MCF 10A (cell line): ENCODE results near the gene NCF2. TPM values are rescaled to one million over a fixed set of nuclear protein-coding genes. Genes with fewer than 3 reads are reported as not detected.
A peak's percentile ranks its signal among the peaks of the same experiment; 100 is the strongest.

Source experiments
- BruUV-seq: library from RNA; stranded (reverse); fragments of 400-500 nt; replicated peaks from 2 replicates; lab custom pipeline; 2021; lab: Mats Ljungman, UMichigan
- CTCF ChIA-PET: fragments of 300-600 bp; sonication (Branson Sonifier 250); formaldehyde crosslinking; extraction: SDS; loops from one replicate; lab custom pipeline; 2021; ENCODE audit warnings: antibody characterized with exemption, inconsistent platforms; lab: Yijun Ruan, JAX
- POLR2A ChIA-PET: fragments of 300-600, 350-650 bp; sonication (Branson Sonifier 250); formaldehyde crosslinking; extraction: SDS; loops from one replicate; lab custom pipeline; 2020; ENCODE audit warnings: antibody characterized with exemption, inconsistent platforms; lab: Yijun Ruan, JAX
- DNase-seq: peaks from one replicate; pipeline ENCODE4 v3.0.0-alpha.2; 2018; ENCODE audit not compliant: unreplicated experiment
- H3K27ac Mint-ChIP-seq: one replicate; pipeline ENCODE4 v1.8.0; 2022; ENCODE audit warnings: mild to moderate bottlenecking, low read depth, mixed read lengths; ENCODE audit not compliant: unreplicated experiment
- H3K27me3 Mint-ChIP-seq: one replicate; pipeline ENCODE4 v1.8.0; 2022; ENCODE audit warnings: mixed read lengths; ENCODE audit not compliant: insufficient read depth, unreplicated experiment
- H3K36me3 Mint-ChIP-seq: one replicate; pipeline ENCODE4 v1.8.0; 2022; ENCODE audit warnings: mild to moderate bottlenecking, moderate library complexity, mixed read lengths; ENCODE audit not compliant: insufficient read depth, unreplicated experiment
- H3K4me1 Mint-ChIP-seq: one replicate; pipeline ENCODE4 v1.8.0; 2022; ENCODE audit warnings: mixed read lengths; ENCODE audit not compliant: insufficient read depth, unreplicated experiment
- H3K4me3 Mint-ChIP-seq: one replicate; pipeline ENCODE4 v1.8.0; 2022; ENCODE audit warnings: mild to moderate bottlenecking, moderate library complexity, mixed read lengths; ENCODE audit not compliant: unreplicated experiment
- H3K9me3 Mint-ChIP-seq: one replicate; pipeline ENCODE4 v1.8.0; 2022; ENCODE audit warnings: mixed read lengths; ENCODE audit not compliant: unreplicated experiment
- intact Hi-C: fragments of 100-400 bp; cut with micrococcal nuclease; formaldehyde crosslinking; loops from 2 replicates; pipeline ENCODE4 v1.14.1; 2022
- total RNA-seq: library from RNA; stranded (reverse); gene quantifications from 2 replicates; pipeline ENCODE4 v1.2.3, GENCODE V29; 2022
- TF ChIP-seq, protein P1 (sequence below): fragments of 200-600 bp; IDR thresholded peaks from one replicate; pipeline ENCODE4 v1.8.0; 2022; ENCODE audit warnings: antibody characterized with exemption, mild to moderate bottlenecking; ENCODE audit not compliant: unreplicated experiment

Gene NCF2
- total RNA-seq, 1 experiment from 2014 or later, result 4.9 TPM

DNA sequence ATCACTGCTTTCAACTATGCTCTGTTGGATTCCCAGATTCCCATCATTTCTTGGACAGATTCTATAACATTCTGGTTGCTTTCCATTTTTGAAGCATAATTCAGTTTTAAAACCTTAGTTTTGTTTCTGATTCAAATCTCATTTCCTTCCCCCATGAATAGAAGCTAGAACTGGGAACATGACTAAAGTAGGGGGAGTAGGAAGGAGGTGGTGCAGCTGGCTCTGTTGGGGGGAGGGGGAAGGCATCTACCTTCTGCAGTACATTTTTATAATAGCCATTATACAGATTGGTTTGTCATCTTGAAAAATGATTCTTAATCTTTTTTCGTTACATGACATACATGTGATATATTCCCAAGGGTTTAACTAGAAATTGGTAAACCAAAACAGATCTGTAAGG lies 69.9 kb downstream of the NCF2 start:
- peaks cover 27% of the 10 kb centered on the region for H3K4me1 Mint-ChIP-seq

DNA sequence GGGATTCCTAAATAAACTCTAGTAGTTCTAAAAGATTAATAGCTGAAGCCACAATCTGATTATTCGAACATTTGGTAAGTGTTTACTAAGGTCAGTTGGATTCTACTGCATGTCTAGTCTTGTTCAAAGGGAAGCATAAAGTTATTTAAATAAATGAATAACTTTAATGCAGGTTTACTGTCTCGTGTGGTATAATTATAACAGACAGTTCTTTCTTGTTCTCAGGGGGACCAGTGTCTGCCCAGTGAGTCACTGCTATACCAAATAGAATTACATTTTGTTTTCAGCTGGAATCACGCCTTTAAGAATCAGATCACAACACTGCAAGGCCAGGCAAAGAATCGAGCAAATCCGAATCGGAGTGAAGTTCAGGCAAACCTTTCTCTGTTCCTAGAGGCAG lies 72.9 kb downstream of the NCF2 start:
- CTCF ChIA-PET, result interaction anchor here (0.7 to 1.5 kb wide), 5 partner anchors 12 to 555 kb away, joined by 3 to 5 read pairs (median 3); no protein-coding TSS in a partner anchor
- BruUV-seq, result no TSS peak
- DNase-seq, result no peak

More for the DNA sequence above, 69.9 kb downstream of the NCF2 start:
- Mint-ChIP-seq H3K27ac (peak overlapping the region; percentile 17), H3K36me3 (peaks cover 56% of the 10 kb centered on the region), H3K9me3 (no peaks in the 10 kb centered on the region), H3K27me3 (no peaks in the 10 kb centered on the region), H3K4me3 (no peak overlapping the region)
- no TSS peak for BruUV-seq
- DNase-seq, result no peak
- TF ChIP-seq, protein P1, sequence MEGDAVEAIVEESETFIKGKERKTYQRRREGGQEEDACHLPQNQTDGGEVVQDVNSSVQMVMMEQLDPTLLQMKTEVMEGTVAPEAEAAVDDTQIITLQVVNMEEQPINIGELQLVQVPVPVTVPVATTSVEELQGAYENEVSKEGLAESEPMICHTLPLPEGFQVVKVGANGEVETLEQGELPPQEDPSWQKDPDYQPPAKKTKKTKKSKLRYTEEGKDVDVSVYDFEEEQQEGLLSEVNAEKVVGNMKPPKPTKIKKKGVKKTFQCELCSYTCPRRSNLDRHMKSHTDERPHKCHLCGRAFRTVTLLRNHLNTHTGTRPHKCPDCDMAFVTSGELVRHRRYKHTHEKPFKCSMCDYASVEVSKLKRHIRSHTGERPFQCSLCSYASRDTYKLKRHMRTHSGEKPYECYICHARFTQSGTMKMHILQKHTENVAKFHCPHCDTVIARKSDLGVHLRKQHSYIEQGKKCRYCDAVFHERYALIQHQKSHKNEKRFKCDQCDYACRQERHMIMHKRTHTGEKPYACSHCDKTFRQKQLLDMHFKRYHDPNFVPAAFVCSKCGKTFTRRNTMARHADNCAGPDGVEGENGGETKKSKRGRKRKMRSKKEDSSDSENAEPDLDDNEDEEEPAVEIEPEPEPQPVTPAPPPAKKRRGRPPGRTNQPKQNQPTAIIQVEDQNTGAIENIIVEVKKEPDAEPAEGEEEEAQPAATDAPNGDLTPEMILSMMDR, result no peak
- POLR2A ChIA-PET, result interaction anchor here (1.2 kb wide), 1 partner anchor 47 kb away, joined by 3 read pairs; no protein-coding TSS in a partner anchor
- intact Hi-C loops, result no loop called here
- CTCF ChIA-PET, result no interaction called here

DNA sequence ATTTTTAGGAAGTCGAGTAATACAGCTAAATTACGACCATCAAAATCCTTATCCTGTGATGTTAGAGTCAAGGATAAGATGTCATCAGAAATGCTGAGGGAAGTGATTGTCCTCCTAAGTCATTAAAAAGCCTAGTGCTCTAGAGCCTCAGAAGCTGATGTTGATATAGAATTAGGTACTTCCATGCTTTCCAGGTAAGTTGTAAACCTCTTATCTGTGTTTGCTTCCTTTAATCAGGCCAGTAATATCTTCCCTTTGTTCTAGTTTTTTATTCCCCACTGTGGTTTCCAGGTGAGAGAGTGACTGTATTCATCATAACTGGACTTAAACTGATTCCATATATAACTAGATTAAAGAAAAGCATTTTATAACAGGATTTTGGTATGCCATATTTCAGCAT lies 73.5 kb downstream of the NCF2 start:
- peaks cover 41% of the 10 kb centered on the region for H3K4me1 Mint-ChIP-seq
- H3K27ac Mint-ChIP-seq, result peak overlapping the region; percentile 80
- peaks cover 44% of the 10 kb centered on the region for H3K36me3 Mint-ChIP-seq
- TF ChIP-seq, protein P1, result no peak
- H3K9me3 Mint-ChIP-seq, result no peaks in the 10 kb centered on the region
- CTCF ChIA-PET, result interaction anchor here (0.8 to 1.2 kb wide), 2 partner anchors 12 to 32 kb away, joined by 3 read pairs; no protein-coding TSS in a partner anchor
- intact Hi-C loops, result no loop called here
- BruUV-seq, result no TSS peak
- POLR2A ChIA-PET, result interaction anchor here (0.6 to 6.2 kb wide), 6 partner anchors 10 to 329 kb away, joined by 3 to 59 read pairs (median 4); partner anchors contain the start of gene SMG7
- H3K27me3 Mint-ChIP-seq, result no peaks in the 10 kb centered on the region
- no peak for DNase-seq
- H3K4me3 Mint-ChIP-seq, result no peak overlapping the region

More for the DNA sequence above, 72.9 kb downstream of the NCF2 start:
- Mint-ChIP-seq H3K27ac (peak overlapping the region; percentile 80), H3K4me3 (no peak overlapping the region), H3K36me3 (peaks cover 48% of the 10 kb centered on the region), H3K27me3 (no peaks in the 10 kb centered on the region), H3K9me3 (no peaks in the 10 kb centered on the region), H3K4me1 (peaks cover 35% of the 10 kb centered on the region)
- POLR2A ChIA-PET, result interaction anchor here (0.6 to 6.2 kb wide), 10 partner anchors 10 to 329 kb away, joined by 3 to 59 read pairs (median 4); partner anchors contain the start of gene SMG7
- TF ChIP-seq, protein P1, result no peak
- intact Hi-C loops, result no loop called here

DNA sequence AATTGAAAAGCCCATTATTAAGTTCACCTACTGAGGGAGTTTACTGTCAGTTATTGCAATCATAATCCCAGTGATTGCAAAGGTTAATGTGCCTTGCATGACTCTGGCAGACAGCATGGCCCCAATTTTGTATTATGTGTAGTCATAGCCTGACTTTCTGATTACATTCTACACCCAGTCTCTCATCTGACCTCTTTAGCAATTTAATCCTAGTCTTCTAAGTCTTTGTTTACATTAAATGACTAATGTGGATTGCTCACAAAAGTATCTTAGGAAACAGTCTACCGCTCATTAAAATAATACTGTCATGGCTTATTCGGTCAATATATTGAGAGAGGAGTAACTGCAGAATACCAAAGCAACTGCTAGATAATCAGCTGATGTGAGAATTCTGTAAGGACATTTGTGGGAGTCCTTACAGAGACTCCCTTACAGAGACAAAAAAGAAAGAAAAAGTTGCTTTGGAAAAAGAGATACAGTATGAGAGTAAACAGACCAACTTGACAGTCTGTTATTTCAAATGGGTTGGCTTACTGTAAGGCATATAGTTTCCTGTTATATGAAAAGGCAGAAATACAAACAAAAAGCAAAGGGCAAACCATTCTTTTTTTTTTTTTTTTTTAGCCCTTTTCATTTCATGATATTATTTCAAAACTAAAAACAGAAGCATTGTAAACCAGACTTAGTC lies 75.1 kb downstream of the NCF2 start:
- peak overlapping the region; percentile 69 for H3K27ac Mint-ChIP-seq
- DNase-seq, result peak; percentile 91
- H3K36me3 Mint-ChIP-seq, result peaks cover 31% of the 10 kb centered on the region
- H3K9me3 Mint-ChIP-seq, result no peaks in the 10 kb centered on the region
- POLR2A ChIA-PET, result interaction anchor here (0.6 to 6.2 kb wide), 9 partner anchors 9 to 425 kb away, joined by 3 to 59 read pairs (median 4); partner anchors contain the start of gene SMG7
- no TSS peak for BruUV-seq
- intact Hi-C loops, result loop anchor here (1.0 kb wide), 1 partner anchor 44 kb away; no protein-coding TSS in a partner anchor
- TF ChIP-seq, protein P1, result no peak
- peaks cover 49% of the 10 kb centered on the region for H3K4me1 Mint-ChIP-seq
- H3K27me3 Mint-ChIP-seq, result no peaks in the 10 kb centered on the region
- peak overlapping the region; percentile 7 for H3K4me3 Mint-ChIP-seq
- CTCF ChIA-PET, result interaction anchor here (0.8 to 1.0 kb wide), 2 partner anchors 44 to 46 kb away, joined by 3 to 4 read pairs; no protein-coding TSS in a partner anchor
